WTC11 (cell line): ENCODE data around the gene PDXP. TPM values are rescaled to one million over a fixed set of nuclear protein-coding genes. Genes with fewer than 3 reads are reported as not detected.

Experiments
- ATAC-seq: fragments of 200-7000 bp; cut with Tn5 transposase; 2 replicates; pipeline ENCODE4 v1.10.0; 2021; ENCODE audit warnings: mild to moderate bottlenecking, moderate library complexity
- CTCF ChIA-PET: fragments of 300-600 bp; sonication (Branson Sonifier 250); formaldehyde crosslinking; loops from one replicate; lab custom pipeline; 2021; ENCODE audit warnings: antibody characterized with exemption; lab: Charles Lee
- POLR2A ChIA-PET: fragments of 350-600 bp; sonication (Branson Sonifier 250); formaldehyde crosslinking; loops from one replicate; lab custom pipeline; 2021; ENCODE audit warnings: antibody characterized with exemption; lab: Charles Lee
- DNase-seq: peaks from one replicate; pipeline ENCODE4 v3.0.0; 2021; ENCODE audit warnings: low spot score
- H3K27ac Mint-ChIP-seq: 2 replicates; pipeline ENCODE4 v1.8.0; 2021; ENCODE audit warnings: mixed read lengths
- H3K27me3 Mint-ChIP-seq: 2 replicates; pipeline ENCODE4 v1.8.0; 2021; ENCODE audit warnings: low read depth, mild to moderate bottlenecking, moderate library complexity, mixed read lengths
- H3K36me3 Mint-ChIP-seq: 2 replicates; pipeline ENCODE4 v1.8.0; 2021; ENCODE audit warnings: mixed read lengths
- H3K4me1 Mint-ChIP-seq: 2 replicates; pipeline ENCODE4 v1.8.0; 2022; ENCODE audit warnings: mixed read lengths
- H3K4me3 Mint-ChIP-seq: 2 replicates; pipeline ENCODE4 v1.8.0; 2021; ENCODE audit warnings: mild to moderate bottlenecking, moderate library complexity, mixed read lengths
- H3K9me3 Mint-ChIP-seq: 2 replicates; pipeline ENCODE4 v1.8.0; 2021; ENCODE audit warnings: mixed read lengths
- GABPB1 ChIP-seq: sonication (generic); formaldehyde crosslinking; IDR thresholded peaks from 2 replicates; pipeline ENCODE4 v1.8.1; 2023; ENCODE audit warnings: mild to moderate bottlenecking, missing genetic modification reagents
- HMGA2 ChIP-seq: fragments of 250-450 bp; sonication (Bioruptor Pico); IDR thresholded peaks from 2 replicates; pipeline ENCODE4 v1.4.0; 2021; ENCODE audit warnings: mild to moderate bottlenecking, moderate library complexity
- MYBL2 ChIP-seq: sonication (generic); formaldehyde crosslinking; IDR thresholded peaks from 2 replicates; pipeline ENCODE4 v1.8.1; 2023; ENCODE audit warnings: mild to moderate bottlenecking, moderate library complexity, missing genetic modification reagents
- NFYB ChIP-seq: sonication (generic); formaldehyde crosslinking; conservative IDR thresholded peaks from 2 replicates; pipeline ENCODE4 v1.8.0; 2022; ENCODE audit warnings: low read depth, missing genetic modification reagents
- NR3C1 ChIP-seq: sonication (generic); formaldehyde crosslinking; conservative IDR thresholded peaks from 2 replicates; pipeline ENCODE4 v1.8.1; 2023; ENCODE audit warnings: low read depth, mild to moderate bottlenecking, missing genetic modification reagents
- SMAD4 ChIP-seq: sonication (generic); formaldehyde crosslinking; IDR thresholded peaks from 2 replicates; pipeline ENCODE4 v1.8.0; 2022; ENCODE audit warnings: mild to moderate bottlenecking, missing genetic modification reagents
- SOX15 ChIP-seq: fragments of 250-450 bp; sonication (Bioruptor Pico); IDR thresholded peaks from 2 replicates; pipeline ENCODE4 v1.9.0; 2021; ENCODE audit warnings: mild to moderate bottlenecking
- SP1 ChIP-seq: sonication (generic); formaldehyde crosslinking; conservative IDR thresholded peaks from 2 replicates; pipeline ENCODE4 v1.8.1; 2022; ENCODE audit warnings: missing genetic modification reagents
- ZNF121 ChIP-seq: sonication (generic); formaldehyde crosslinking; IDR thresholded peaks from 2 replicates; pipeline ENCODE4 v1.8.0; 2023; ENCODE audit warnings: missing genetic modification reagents
- ZNF219 ChIP-seq: sonication (generic); formaldehyde crosslinking; IDR thresholded peaks from 2 replicates; pipeline ENCODE4 v1.8.0; 2023; ENCODE audit warnings: missing genetic modification reagents, mild to moderate bottlenecking, borderline replicate concordance
- total RNA-seq: library from RNA; stranded (reverse); gene quantifications from 3 replicates; pipeline ENCODE4 v1.2.3, GENCODE V29; 2021
- TF ChIP-seq, protein P1 (sequence below): fragments of 250-450 bp; sonication (Bioruptor Pico); IDR thresholded peaks from 2 replicates; pipeline ENCODE4 v1.8.0; 2021; ENCODE audit warnings: mild to moderate bottlenecking
- TF ChIP-seq, protein P2 (sequence below): fragments of 250-450 bp; sonication (Bioruptor Pico); IDR thresholded peaks from 2 replicates; pipeline ENCODE4 v2.1.2; 2022; ENCODE audit warnings: mild to moderate bottlenecking, moderate library complexity
- TF ChIP-seq, protein P3 (sequence below): sonication (generic); formaldehyde crosslinking; IDR thresholded peaks from 2 replicates; pipeline ENCODE4 v1.8.1; 2022; ENCODE audit warnings: low read depth, missing genetic modification reagents, borderline replicate concordance
- TF ChIP-seq, protein P4 (sequence below): sonication (generic); formaldehyde crosslinking; IDR thresholded peaks from 2 replicates; pipeline ENCODE4 v1.8.1; 2023; ENCODE audit warnings: mild to moderate bottlenecking, missing genetic modification reagents
- TF ChIP-seq, protein P5 (sequence below): fragments of 200-600 bp; IDR thresholded peaks from 2 replicates; pipeline ENCODE4 v1.8.0; 2022; ENCODE audit warnings: antibody characterized with exemption
- TF ChIP-seq, protein P6 (sequence below): sonication (generic); formaldehyde crosslinking; IDR thresholded peaks from 2 replicates; pipeline ENCODE4 v1.8.1; 2022; ENCODE audit warnings: low read depth, mild to moderate bottlenecking, moderate library complexity, missing genetic modification reagents, borderline replicate concordance

The PDXP gene
- total RNA-seq, 1 experiment from 2014 or later, result 36.1 TPM

DNA sequence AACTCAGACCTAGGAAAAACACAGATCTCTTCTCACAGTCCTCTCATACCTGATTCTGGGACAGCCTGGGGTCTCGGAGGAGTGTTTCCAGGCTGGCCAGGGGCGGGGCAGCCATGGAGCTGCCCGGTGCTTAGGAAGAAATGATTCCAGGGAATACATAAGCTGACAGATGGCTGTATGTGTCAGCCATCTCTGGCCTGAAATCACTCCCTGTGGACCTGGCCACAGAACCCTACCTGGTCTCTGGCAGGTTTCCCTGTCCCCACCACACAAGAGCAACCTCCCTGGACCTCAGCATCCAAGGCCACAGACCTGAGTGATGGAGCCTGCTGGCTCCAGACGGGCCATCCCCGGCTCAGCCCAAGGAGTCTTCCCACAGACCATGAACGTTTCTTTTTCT, 39.8 kb upstream of the PDXP start:
- ChIA-PET POLR2A (interaction anchor here (0.7 kb wide), 1 partner anchor 69 kb away, joined by 3 read pairs; no protein-coding TSS in a partner anchor), CTCF (interaction anchor here (0.9 to 2.0 kb wide), 4 partner anchors 10 to 149 kb away, joined by 3 to 8 read pairs (median 3); partner anchors contain the start of gene GGA1)
- ATAC-seq, result no peak
- no peak for DNase-seq
- Mint-ChIP-seq H3K4me3 (no peak overlapping the region), H3K27me3 (no peaks in the 10 kb centered on the region), H3K9me3 (no peaks in the 10 kb centered on the region), H3K36me3 (peaks cover 33% of the 10 kb centered on the region), H3K27ac (no peak overlapping the region), H3K4me1 (peaks cover 1% of the 10 kb centered on the region)
- TF ChIP-seq ZNF219 (CRISPR knock-in tag) (no peak), SMAD4 (CRISPR knock-in tag) (no peak), MYBL2 (no peak), HMGA2 (CRISPR knock-in tag) (no peak), ZNF121 (no peak)
- TF ChIP-seq, protein P1, sequence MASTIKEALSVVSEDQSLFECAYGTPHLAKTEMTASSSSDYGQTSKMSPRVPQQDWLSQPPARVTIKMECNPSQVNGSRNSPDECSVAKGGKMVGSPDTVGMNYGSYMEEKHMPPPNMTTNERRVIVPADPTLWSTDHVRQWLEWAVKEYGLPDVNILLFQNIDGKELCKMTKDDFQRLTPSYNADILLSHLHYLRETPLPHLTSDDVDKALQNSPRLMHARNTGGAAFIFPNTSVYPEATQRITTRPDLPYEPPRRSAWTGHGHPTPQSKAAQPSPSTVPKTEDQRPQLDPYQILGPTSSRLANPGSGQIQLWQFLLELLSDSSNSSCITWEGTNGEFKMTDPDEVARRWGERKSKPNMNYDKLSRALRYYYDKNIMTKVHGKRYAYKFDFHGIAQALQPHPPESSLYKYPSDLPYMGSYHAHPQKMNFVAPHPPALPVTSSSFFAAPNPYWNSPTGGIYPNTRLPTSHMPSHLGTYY (CRISPR knock-in tag), result no peak
- TF ChIP-seq, protein P2, sequence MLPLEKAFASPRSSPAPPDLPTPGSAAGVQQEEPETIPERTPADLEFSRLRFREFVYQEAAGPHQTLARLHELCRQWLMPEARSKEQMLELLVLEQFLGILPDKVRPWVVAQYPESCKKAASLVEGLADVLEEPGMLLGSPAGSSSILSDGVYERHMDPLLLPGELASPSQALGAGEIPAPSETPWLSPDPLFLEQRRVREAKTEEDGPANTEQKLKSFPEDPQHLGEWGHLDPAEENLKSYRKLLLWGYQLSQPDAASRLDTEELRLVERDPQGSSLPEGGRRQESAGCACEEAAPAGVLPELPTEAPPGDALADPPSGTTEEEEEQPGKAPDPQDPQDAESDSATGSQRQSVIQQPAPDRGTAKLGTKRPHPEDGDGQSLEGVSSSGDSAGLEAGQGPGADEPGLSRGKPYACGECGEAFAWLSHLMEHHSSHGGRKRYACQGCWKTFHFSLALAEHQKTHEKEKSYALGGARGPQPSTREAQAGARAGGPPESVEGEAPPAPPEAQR (CRISPR knock-in tag), result no peak
- TF ChIP-seq, protein P3, sequence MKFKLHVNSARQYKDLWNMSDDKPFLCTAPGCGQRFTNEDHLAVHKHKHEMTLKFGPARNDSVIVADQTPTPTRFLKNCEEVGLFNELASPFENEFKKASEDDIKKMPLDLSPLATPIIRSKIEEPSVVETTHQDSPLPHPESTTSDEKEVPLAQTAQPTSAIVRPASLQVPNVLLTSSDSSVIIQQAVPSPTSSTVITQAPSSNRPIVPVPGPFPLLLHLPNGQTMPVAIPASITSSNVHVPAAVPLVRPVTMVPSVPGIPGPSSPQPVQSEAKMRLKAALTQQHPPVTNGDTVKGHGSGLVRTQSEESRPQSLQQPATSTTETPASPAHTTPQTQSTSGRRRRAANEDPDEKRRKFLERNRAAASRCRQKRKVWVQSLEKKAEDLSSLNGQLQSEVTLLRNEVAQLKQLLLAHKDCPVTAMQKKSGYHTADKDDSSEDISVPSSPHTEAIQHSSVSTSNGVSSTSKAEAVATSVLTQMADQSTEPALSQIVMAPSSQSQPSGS (CRISPR knock-in tag), result no peak
- TF ChIP-seq, protein P4, sequence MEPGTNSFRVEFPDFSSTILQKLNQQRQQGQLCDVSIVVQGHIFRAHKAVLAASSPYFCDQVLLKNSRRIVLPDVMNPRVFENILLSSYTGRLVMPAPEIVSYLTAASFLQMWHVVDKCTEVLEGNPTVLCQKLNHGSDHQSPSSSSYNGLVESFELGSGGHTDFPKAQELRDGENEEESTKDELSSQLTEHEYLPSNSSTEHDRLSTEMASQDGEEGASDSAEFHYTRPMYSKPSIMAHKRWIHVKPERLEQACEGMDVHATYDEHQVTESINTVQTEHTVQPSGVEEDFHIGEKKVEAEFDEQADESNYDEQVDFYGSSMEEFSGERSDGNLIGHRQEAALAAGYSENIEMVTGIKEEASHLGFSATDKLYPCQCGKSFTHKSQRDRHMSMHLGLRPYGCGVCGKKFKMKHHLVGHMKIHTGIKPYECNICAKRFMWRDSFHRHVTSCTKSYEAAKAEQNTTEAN, result no peak

DNA sequence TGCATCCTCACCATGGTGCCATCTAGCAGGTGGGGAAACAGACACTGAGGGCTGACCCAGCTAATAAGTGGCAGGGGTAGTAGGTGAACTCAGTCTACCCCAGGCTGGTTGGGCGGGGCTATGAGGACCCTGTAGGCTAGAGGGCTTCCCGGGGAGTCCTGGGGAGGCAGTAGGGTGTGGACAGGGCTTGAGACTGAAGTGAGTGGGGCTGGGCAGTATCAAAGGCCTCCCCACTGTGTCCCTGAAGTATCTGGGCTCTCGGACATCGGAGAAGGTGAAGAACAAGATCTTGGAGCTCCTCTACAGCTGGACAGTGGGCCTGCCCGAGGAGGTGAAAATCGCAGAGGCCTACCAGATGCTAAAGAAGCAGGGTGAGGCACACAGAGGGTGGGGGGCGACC, 38.5 kb upstream of the PDXP start:
- CTCF ChIA-PET, result interaction anchor here (0.8 to 2.6 kb wide), 3 partner anchors 11 to 24 kb away, joined by 4 to 10 read pairs (median 8); partner anchors contain the start of gene GGA1
- POLR2A ChIA-PET, result interaction anchor here (0.6 kb wide), 1 partner anchor 283 kb away, joined by 11 read pairs; no protein-coding TSS in a partner anchor
- TF ChIP-seq NFYB (CRISPR knock-in tag), result no peak
- TF ChIP-seq, protein P5, sequence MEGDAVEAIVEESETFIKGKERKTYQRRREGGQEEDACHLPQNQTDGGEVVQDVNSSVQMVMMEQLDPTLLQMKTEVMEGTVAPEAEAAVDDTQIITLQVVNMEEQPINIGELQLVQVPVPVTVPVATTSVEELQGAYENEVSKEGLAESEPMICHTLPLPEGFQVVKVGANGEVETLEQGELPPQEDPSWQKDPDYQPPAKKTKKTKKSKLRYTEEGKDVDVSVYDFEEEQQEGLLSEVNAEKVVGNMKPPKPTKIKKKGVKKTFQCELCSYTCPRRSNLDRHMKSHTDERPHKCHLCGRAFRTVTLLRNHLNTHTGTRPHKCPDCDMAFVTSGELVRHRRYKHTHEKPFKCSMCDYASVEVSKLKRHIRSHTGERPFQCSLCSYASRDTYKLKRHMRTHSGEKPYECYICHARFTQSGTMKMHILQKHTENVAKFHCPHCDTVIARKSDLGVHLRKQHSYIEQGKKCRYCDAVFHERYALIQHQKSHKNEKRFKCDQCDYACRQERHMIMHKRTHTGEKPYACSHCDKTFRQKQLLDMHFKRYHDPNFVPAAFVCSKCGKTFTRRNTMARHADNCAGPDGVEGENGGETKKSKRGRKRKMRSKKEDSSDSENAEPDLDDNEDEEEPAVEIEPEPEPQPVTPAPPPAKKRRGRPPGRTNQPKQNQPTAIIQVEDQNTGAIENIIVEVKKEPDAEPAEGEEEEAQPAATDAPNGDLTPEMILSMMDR, result no peak
- Mint-ChIP-seq H3K4me3 (no peak overlapping the region), H3K27ac (no peak overlapping the region), H3K27me3 (no peaks in the 10 kb centered on the region), H3K4me1 (peaks cover 3% of the 10 kb centered on the region), H3K36me3 (peaks cover 27% of the 10 kb centered on the region), H3K9me3 (no peaks in the 10 kb centered on the region)
- DNase-seq, result no peak
- ATAC-seq, result no peak

DNA sequence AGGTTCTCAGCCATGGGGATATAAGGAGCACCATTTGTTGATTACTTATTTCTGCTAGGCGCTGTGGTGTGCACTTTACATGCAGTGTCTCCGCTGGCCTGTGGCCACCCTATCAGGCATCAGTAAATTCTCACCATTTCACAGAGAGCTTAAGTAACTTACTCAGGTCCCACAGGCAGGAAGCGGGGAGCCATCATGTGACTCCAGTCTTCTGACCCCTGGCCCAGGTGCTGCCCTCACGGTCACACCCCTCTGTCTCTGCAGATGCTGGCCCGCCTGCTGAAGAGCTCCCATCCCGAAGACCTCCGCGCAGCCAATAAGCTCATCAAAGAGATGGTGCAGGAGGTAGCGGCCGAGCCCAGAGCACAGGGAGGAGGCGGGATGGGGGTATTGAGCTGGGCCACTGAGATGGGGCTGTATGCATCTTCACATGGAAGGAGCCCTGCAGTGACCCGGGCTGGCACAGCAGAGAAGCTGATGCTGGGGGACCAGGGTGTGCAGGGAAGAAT, 37.1 kb upstream of the PDXP start:
- CTCF ChIA-PET, result interaction anchor here (0.7 to 2.6 kb wide), 5 partner anchors 12 to 60 kb away, joined by 3 to 11 read pairs (median 4); partner anchors contain the start of gene GGA1

More for the DNA sequence above, 37.1 kb upstream of the PDXP start:
- H3K27ac Mint-ChIP-seq, result no peak overlapping the region
- no peak overlapping the region for H3K4me3 Mint-ChIP-seq
- H3K4me1 Mint-ChIP-seq, result peaks cover 3% of the 10 kb centered on the region
- no peaks in the 10 kb centered on the region for H3K27me3 Mint-ChIP-seq
- H3K36me3 Mint-ChIP-seq, result peaks cover 23% of the 10 kb centered on the region
- ATAC-seq (no peak), DNase-seq (no peak)
- POLR2A ChIA-PET, result no interaction called here
- TF ChIP-seq SP1 (CRISPR knock-in tag), result no peak
- TF ChIP-seq, protein P6, sequence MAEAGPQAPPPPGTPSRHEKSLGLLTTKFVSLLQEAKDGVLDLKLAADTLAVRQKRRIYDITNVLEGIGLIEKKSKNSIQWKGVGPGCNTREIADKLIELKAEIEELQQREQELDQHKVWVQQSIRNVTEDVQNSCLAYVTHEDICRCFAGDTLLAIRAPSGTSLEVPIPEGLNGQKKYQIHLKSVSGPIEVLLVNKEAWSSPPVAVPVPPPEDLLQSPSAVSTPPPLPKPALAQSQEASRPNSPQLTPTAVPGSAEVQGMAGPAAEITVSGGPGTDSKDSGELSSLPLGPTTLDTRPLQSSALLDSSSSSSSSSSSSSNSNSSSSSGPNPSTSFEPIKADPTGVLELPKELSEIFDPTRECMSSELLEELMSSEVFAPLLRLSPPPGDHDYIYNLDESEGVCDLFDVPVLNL (CRISPR knock-in tag), result no peak
- no peak for TF ChIP-seq SOX15 (CRISPR knock-in tag)
- no peak for TF ChIP-seq GABPB1 (CRISPR knock-in tag)
- no peak for TF ChIP-seq NR3C1 (CRISPR knock-in tag)
- no peaks in the 10 kb centered on the region for H3K9me3 Mint-ChIP-seq
